Testis (tissue), 2 donors: ENCODE data around the gene SLC25A40.
"Not testable (repeated sequence)": the region's sequence is repeated elsewhere in the genome, so short reads cannot be mapped to it uniquely, and the experiment has no call there.

Experiments used
- POLR2A ChIP-seq: fragments of 450-650 bp; IDR thresholded peaks from one replicate; pipeline ENCODE4 v1.6.1; 2017; ENCODE audit warnings: antibody characterized with exemption, mild to moderate bottlenecking, moderate library complexity
- TF ChIP-seq, protein P1 (sequence below), 3 experiments: fragments of 450-650 bp in 2 of 3; fragments of 200-600 bp in 1 of 3; sonication (generic) in 1 of 3; IDR thresholded peaks; one replicate each; pipeline ENCODE4 v1.5.1; 2016 to 2019; ENCODE audit warnings: antibody characterized with exemption in 3 of 3, mild to moderate bottlenecking in 2 of 3, moderate library complexity in 1 of 3

GRCh38 chr7:87908814-87909213, 32.7 kb upstream of the SLC25A40 start:
- TF ChIP-seq, protein P1, sequence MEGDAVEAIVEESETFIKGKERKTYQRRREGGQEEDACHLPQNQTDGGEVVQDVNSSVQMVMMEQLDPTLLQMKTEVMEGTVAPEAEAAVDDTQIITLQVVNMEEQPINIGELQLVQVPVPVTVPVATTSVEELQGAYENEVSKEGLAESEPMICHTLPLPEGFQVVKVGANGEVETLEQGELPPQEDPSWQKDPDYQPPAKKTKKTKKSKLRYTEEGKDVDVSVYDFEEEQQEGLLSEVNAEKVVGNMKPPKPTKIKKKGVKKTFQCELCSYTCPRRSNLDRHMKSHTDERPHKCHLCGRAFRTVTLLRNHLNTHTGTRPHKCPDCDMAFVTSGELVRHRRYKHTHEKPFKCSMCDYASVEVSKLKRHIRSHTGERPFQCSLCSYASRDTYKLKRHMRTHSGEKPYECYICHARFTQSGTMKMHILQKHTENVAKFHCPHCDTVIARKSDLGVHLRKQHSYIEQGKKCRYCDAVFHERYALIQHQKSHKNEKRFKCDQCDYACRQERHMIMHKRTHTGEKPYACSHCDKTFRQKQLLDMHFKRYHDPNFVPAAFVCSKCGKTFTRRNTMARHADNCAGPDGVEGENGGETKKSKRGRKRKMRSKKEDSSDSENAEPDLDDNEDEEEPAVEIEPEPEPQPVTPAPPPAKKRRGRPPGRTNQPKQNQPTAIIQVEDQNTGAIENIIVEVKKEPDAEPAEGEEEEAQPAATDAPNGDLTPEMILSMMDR (IDR thresholded peaks at IDR 0.05) = not testable (repeated sequence)
- not testable (repeated sequence) for TF ChIP-seq POLR2A
